SHP77 (cell line): ENCODE results near the gene ZNF524.
"Not testable (repeated sequence)": the region's sequence is repeated elsewhere in the genome, so short reads cannot be mapped to it uniquely, and the experiment has no call there.

Experiments used
- DNase-seq, 2 experiments: peaks; one replicate each; lab custom pipeline; 2025; lab: John Stamatoyannopoulos, UW

The ZNF524 gene

GRCh38 chr19:55581145-55581822, 18.8 kb upstream of the ZNF524 start:
- peak in 1 of 2 experiments; percentile 58 for DNase-seq

- peak in 1 of 2 experiments; percentile 5 for DNase-seq
Measured at GRCh38 chr19:55581823-55582223, 18.3 kb upstream of the ZNF524 start.

- not testable (repeated sequence) for DNase-seq
Measured at GRCh38 chr19:55582284-55582683, 17.8 kb upstream of the ZNF524 start.

- DNase-seq = not testable (repeated sequence)
Measured at GRCh38 chr19:55583897-55584296, 16.2 kb upstream of the ZNF524 start.

GRCh38 chr19:55584871-55585270, 15.2 kb upstream of the ZNF524 start:
- DNase-seq = no peak

GRCh38 chr19:55585658-55586339, 14.3 kb upstream of the ZNF524 start:
- DNase-seq = peak in 1 of 2 experiments; percentile 67

- DNase-seq = peak; percentile 93
Measured at GRCh38 chr19:55586976-55587668, 13.0 kb upstream of the ZNF524 start.

- DNase-seq = no peak
Measured at GRCh38 chr19:55588738-55589137, 11.3 kb upstream of the ZNF524 start.

GRCh38 chr19:55590109-55590508, 10.0 kb upstream of the ZNF524 start:
- no peak for DNase-seq

GRCh38 chr19:55590617-55591016, 9.5 kb upstream of the ZNF524 start:
- peak in 1 of 2 experiments; percentile 28 for DNase-seq

GRCh38 chr19:55591555-55591954, 8.5 kb upstream of the ZNF524 start:
- no peak for DNase-seq

- DNase-seq = no peak
Measured at GRCh38 chr19:55592391-55593090, 7.5 kb upstream of the ZNF524 start.

- DNase-seq = no peak
Measured at GRCh38 chr19:55593096-55593772, 6.9 kb upstream of the ZNF524 start.

GRCh38 chr19:55594996-55595545, 5.0 kb upstream of the ZNF524 start:
- no peak for DNase-seq

GRCh38 chr19:55596304-55596703, 3.8 kb upstream of the ZNF524 start:
- no peak for DNase-seq

- no peak for DNase-seq
Measured at GRCh38 chr19:55597501-55597921, 2.6 kb upstream of the ZNF524 start.

- no peak for DNase-seq
Measured at GRCh38 chr19:55598034-55598433, 2.1 kb upstream of the ZNF524 start.

- DNase-seq = peak; percentile 87 to 90
Measured at GRCh38 chr19:55598719-55599467, 1.2 kb upstream of the ZNF524 start.

- peak; percentile 97 for DNase-seq
Measured at GRCh38 chr19:55599468-55599841, 633 bp upstream of the ZNF524 start, which contains the start of gene FIZ1. FIZ1 (minus strand) TSS chr19:55599517; CDS start chr19:55597865, 1,652 bp downstream.

- DNase-seq = no peak
Measured at GRCh38 chr19:55600662-55601028, 557 bp downstream of the ZNF524 start.

GRCh38 chr19:55601084-55601483, 996 bp downstream of the ZNF524 start:
- no peak for DNase-seq
